Neuronal stem cell (in vitro differentiated cells): ENCODE data around the gene ZNF320.

ENCODE experiments used
- DNase-seq: peaks from one replicate; pipeline ENCODE4 v3.0.0-alpha.2; 2013; ENCODE audit warnings: low spot score
- H2AFZ ChIP-seq: one replicate; pipeline ENCODE4 v1.6.1; 2013; ENCODE audit warnings: mild to moderate bottlenecking, low read length, inconsistent platforms
- H2AK5ac ChIP-seq: 2 replicates; pipeline ENCODE4 v1.6.1; 2013; ENCODE audit warnings: low read depth, mild to moderate bottlenecking, inconsistent platforms, low read length, moderate library complexity, mixed read lengths
- H2BK120ac ChIP-seq: 2 replicates; pipeline ENCODE4 v1.6.1; 2013; ENCODE audit warnings: low read depth, mild to moderate bottlenecking, inconsistent platforms, low read length, moderate library complexity, mixed read lengths
- H2BK12ac ChIP-seq: one replicate; pipeline ENCODE4 v1.6.1; 2013; ENCODE audit warnings: low read length, inconsistent platforms
- H2BK15ac ChIP-seq: 2 replicates; pipeline ENCODE4 v1.6.1; 2013; ENCODE audit warnings: mild to moderate bottlenecking, low read length, inconsistent platforms, mixed read lengths
- H2BK5ac ChIP-seq: one replicate; pipeline ENCODE4 v1.6.1; 2013; ENCODE audit warnings: inconsistent platforms, mild to moderate bottlenecking, low read length, moderate library complexity
- H3K14ac ChIP-seq: one replicate; pipeline ENCODE4 v1.6.1; 2013; ENCODE audit warnings: low read length, inconsistent platforms
- H3K18ac ChIP-seq: 2 replicates; pipeline ENCODE4 v1.6.1; 2013; ENCODE audit warnings: low read length, inconsistent platforms
- H3K23ac ChIP-seq: 2 replicates; pipeline ENCODE4 v1.6.1; 2013; ENCODE audit warnings: low read depth, mild to moderate bottlenecking, mixed read lengths, low read length, inconsistent platforms; ENCODE audit not compliant: poor library complexity
- H3K27ac ChIP-seq: replicated peaks from 3 replicates; pipeline ENCODE4 v1.5.1; 2013; ENCODE audit warnings: low read length, inconsistent platforms
- H3K27me3 ChIP-seq, 3 experiments: 2 replicates each; pipeline ENCODE4 v1.6.1; 2013; ENCODE audit warnings: low read length in 3 of 3, mild to moderate bottlenecking in 2 of 3, inconsistent platforms in 1 of 3, low read depth in 1 of 3, mixed read lengths in 1 of 3, moderate library complexity in 1 of 3; ENCODE audit not compliant: control insufficient read depth in 3 of 3, insufficient read depth in 3 of 3
- H3K36me3 ChIP-seq, 2 donors: replicated peaks in 1 of 2; 2 replicates each; pipeline ENCODE4 v1.6.1; 2013; ENCODE audit warnings: low read length in 2 of 2; ENCODE audit not compliant: control insufficient read depth in 2 of 2, insufficient read depth in 2 of 2
- H3K4ac ChIP-seq: 2 replicates; pipeline ENCODE4 v1.6.1; 2013; ENCODE audit warnings: inconsistent platforms, mild to moderate bottlenecking, low read length, moderate library complexity
- H3K4me1 ChIP-seq, 2 donors: 1 replicate in 1 of 2; 2 replicates in 1 of 2; pipeline ENCODE4 v1.6.1; 2013; ENCODE audit warnings: low read length in 2 of 2, low read depth in 1 of 2; ENCODE audit not compliant: control insufficient read depth in 2 of 2, insufficient read depth in 1 of 2
- H3K4me2 ChIP-seq: one replicate; pipeline ENCODE4 v1.6.1; 2013; ENCODE audit warnings: mild to moderate bottlenecking, low read length, inconsistent platforms; ENCODE audit not compliant: insufficient read depth, poor library complexity, severe bottlenecking
- H3K4me3 ChIP-seq, 2 donors: 2 replicates each; pipeline ENCODE4 v1.5.1; 2013; ENCODE audit warnings: low read length in 2 of 2, mild to moderate bottlenecking in 2 of 2, inconsistent platforms in 1 of 2, moderate library complexity in 1 of 2
- H3K79me1 ChIP-seq: one replicate; pipeline ENCODE4 v1.6.1; 2013; ENCODE audit warnings: low read depth, mild to moderate bottlenecking, inconsistent platforms, low read length, moderate library complexity
- H3K9ac ChIP-seq: one replicate; pipeline ENCODE4 v1.6.1; 2013; ENCODE audit warnings: mild to moderate bottlenecking, low read depth, low read length, inconsistent platforms; ENCODE audit not compliant: poor library complexity
- H3K9me3 ChIP-seq, 2 donors: replicated peaks in 1 of 2; 2 replicates each; pipeline versions ENCODE3 to v1.6.1; 2013; ENCODE audit warnings: low read length in 2 of 2, mild to moderate bottlenecking in 2 of 2, inconsistent platforms in 1 of 2, low read depth in 1 of 2, mixed read lengths in 1 of 2, moderate library complexity in 1 of 2; ENCODE audit not compliant: control insufficient read depth in 2 of 2, insufficient read depth in 1 of 2
- H4K8ac ChIP-seq: one replicate; pipeline ENCODE4 v1.6.1; 2013; ENCODE audit warnings: low read depth, mild to moderate bottlenecking, inconsistent platforms, low read length, moderate library complexity
- H4K91ac ChIP-seq: one replicate; pipeline ENCODE4 v1.6.1; 2013; ENCODE audit warnings: low read length, low read depth, mild to moderate bottlenecking, inconsistent platforms; ENCODE audit not compliant: poor library complexity
- WGBS, 2 donors: extraction: QIAGEN DNeasy Blood & Tissue Kit; methylation state at CpG; one replicate each; pipeline ENCODE4 v1.1.7; 2013; ENCODE audit warnings: missing lambda C conversion rate in 2 of 2, mixed read lengths in 1 of 2; ENCODE audit not compliant: insufficient read length in 2 of 2, insufficient replicate concordance in 1 of 2; ENCODE audit errors: extremely low coverage in 2 of 2; 5-methylcytosine and 5-hydroxymethylcytosine counted together

ZNF320 gene

DNA sequence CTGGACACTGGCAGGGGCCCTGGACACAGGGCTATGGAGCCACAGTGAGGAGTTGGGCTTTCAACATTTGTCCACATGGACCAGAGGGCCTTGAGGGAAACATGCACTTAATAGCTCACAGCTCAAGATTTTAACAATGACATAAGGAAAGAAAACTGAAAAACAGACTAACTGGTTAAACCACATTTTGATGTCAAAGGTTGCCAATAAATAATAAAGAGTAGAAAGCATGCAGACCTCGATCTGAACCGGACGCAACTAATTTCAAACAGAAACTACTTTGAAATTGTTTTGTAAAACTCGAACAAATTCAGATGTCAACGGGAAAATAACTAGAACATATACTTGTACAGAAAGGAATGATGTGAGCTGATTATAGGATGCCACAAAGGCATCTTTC lies 41.3 kb upstream of the ZNF320 start:
- DNase-seq = no peak
- Histone ChIP-seq H3K4me1 (peaks cover 0 to 3% of the 10 kb centered on the region in 2 donors), H3K36me3 (peaks cover 2 to 32% of the 10 kb centered on the region in 2 donors), H2AK5ac (no peak overlapping the region), H3K4me2 (no peak overlapping the region), H3K27ac (no peak overlapping the region), H3K9me3 (peaks cover 1 to 40% of the 10 kb centered on the region in 2 donors), H3K4me3 (no peak overlapping the region), H3K14ac (no peak overlapping the region), H2BK12ac (no peak overlapping the region), H3K9ac (no peak overlapping the region), H3K23ac (no peak overlapping the region), H2AFZ (no peak overlapping the region), H3K18ac (no peak overlapping the region), H4K8ac (no peak overlapping the region), H2BK5ac (no peak overlapping the region), H2BK15ac (no peak overlapping the region), H2BK120ac (no peak overlapping the region), H4K91ac (no peak overlapping the region), H3K27me3 (no peaks in the 10 kb centered on the region), H3K4ac (no peak overlapping the region), H3K79me1 (peaks cover 6% of the 10 kb centered on the region)
- no CpG with 5 or more reads among the region's 5 CpGs for WGBS, 2 donors

DNA sequence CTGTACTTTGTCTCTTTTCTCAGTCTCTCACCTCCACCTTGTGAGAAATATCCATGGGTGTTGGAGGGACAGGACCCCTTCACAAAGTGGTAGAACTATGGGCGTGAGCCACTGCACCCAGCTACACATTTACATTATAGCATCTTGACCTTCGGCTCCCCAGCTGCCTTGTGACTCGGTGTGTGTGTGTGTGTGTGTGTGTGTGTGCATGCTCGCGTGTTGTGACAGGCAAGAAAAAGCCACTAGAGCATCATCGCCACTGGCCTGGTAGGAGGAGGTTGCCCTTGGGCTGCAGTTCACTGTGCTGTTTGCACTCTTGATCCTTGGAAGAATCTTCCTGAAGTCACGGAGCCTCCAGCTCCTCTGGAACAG lies 39.5 kb upstream of the ZNF320 start:
- Histone ChIP-seq H2BK5ac (no peak overlapping the region), H3K18ac (no peak overlapping the region), H3K36me3 (peaks cover 2 to 36% of the 10 kb centered on the region in 2 donors), H2AFZ (no peak overlapping the region), H3K9me3 (peaks cover 1 to 45% of the 10 kb centered on the region in 2 donors), H2BK15ac (no peak overlapping the region), H3K4me2 (no peak overlapping the region), H3K4me1 (no peaks in the 10 kb centered on the region), H3K27ac (no peak overlapping the region), H3K9ac (no peak overlapping the region), H3K27me3 (no peaks in the 10 kb centered on the region), H3K23ac (no peak overlapping the region), H3K79me1 (peaks cover 6% of the 10 kb centered on the region), H3K14ac (no peak overlapping the region), H2BK12ac (no peak overlapping the region), H4K91ac (no peak overlapping the region), H3K4ac (no peak overlapping the region), H4K8ac (no peak overlapping the region), H3K4me3 (no peak overlapping the region), H2BK120ac (no peak overlapping the region), H2AK5ac (no peak overlapping the region)
- WGBS, 2 donors = no CpG with 5 or more reads among the region's 7 CpGs
- DNase-seq = no peak

DNA sequence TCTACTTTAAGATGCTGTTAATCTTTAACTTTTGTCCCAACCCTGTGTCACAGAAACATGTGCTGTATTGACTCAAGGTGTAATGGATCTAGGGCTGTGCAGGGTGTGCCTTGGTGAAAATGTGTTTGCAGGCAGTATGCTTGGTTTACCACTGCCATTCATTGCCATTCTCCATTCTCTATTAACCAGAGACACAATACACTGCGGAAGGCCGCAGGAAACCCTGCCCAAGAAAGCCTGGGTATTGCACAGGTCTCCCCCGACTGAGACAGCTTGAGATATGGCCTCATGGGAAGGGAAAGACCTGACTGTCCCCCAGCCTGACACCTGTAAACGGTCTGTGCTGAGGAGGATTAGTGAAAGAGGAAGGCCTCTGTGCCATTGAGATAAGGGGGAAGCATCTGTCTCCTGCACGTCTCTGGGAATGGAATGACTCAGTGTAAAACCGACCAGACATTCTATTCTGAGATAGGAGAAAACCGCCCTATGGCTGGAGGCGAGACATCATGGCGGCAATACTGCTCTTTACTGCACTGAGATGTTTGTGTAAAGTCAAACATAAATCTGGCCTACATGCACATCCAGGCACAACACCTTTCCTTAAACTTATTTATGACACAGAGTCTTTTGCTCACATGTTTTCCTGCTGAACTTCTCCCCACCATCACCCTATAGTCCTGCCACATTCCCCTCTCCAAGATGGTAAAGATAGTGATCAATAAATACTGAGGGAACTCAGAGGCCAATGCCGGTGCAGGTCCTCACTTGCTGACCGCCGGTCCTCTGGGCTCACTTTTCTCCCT lies 38.9 kb upstream of the ZNF320 start:
- WGBS, 2 donors = no CpG with 5 or more reads among the region's 12 CpGs
- DNase-seq = no peak
- Histone ChIP-seq H4K91ac (no peak overlapping the region), H3K4me2 (no peak overlapping the region), H3K27ac (no peak overlapping the region), H3K4me3 (no peak overlapping the region), H3K23ac (no peak overlapping the region), H2AK5ac (no peak overlapping the region), H3K4ac (no peak overlapping the region), H3K9me3 (peaks cover 1 to 45% of the 10 kb centered on the region in 2 donors), H3K9ac (no peak overlapping the region), H4K8ac (no peak overlapping the region), H2BK15ac (no peak overlapping the region), H3K4me1 (no peaks in the 10 kb centered on the region), H3K14ac (no peak overlapping the region), H3K18ac (no peak overlapping the region), H3K27me3 (no peaks in the 10 kb centered on the region), H3K79me1 (peaks cover 6% of the 10 kb centered on the region), H2BK120ac (no peak overlapping the region), H2BK5ac (no peak overlapping the region), H2AFZ (no peak overlapping the region), H2BK12ac (no peak overlapping the region), H3K36me3 (peaks cover 2 to 36% of the 10 kb centered on the region in 2 donors)

DNA sequence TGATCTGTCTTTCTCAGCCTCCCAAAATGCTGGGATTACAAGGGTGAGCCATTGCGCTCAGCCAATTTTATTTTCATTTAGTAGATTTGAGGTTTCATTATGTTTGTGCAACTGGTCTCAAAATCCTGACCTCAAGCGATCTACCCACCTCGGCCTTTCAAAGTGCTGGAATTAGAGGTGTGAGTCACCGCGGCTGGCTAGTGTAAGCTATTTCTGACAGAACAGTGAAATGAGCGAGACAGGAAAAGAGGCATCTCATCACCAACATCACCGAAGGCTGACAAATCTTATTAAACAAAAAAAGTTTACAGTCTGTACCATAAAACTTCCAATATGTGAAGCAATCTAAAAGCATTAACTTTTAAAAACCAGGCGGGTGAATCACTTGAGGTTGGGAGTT lies 38.0 kb upstream of the ZNF320 start:
- H2BK120ac ChIP-seq = no peak overlapping the region
- no peak for DNase-seq
- no CpG with 5 or more reads among the region's 8 CpGs for WGBS, 2 donors
- H3K9me3 ChIP-seq = peaks cover 1 to 45% of the 10 kb centered on the region in 2 donors
- H3K14ac ChIP-seq = no peak overlapping the region
- H2BK12ac ChIP-seq = no peak overlapping the region
- no peak overlapping the region for H3K4ac ChIP-seq
- peaks cover 6% of the 10 kb centered on the region for H3K79me1 ChIP-seq
- no peak overlapping the region for H2AK5ac ChIP-seq
- H3K9ac ChIP-seq = no peak overlapping the region
- no peak overlapping the region for H2BK5ac ChIP-seq
- no peak overlapping the region for H2BK15ac ChIP-seq
- no peak overlapping the region for H3K23ac ChIP-seq
- no peak overlapping the region for H4K91ac ChIP-seq
- H3K27ac ChIP-seq = no peak overlapping the region
- no peaks in the 10 kb centered on the region for H3K27me3 ChIP-seq
- no peaks in the 10 kb centered on the region for H3K4me1 ChIP-seq
- H3K36me3 ChIP-seq = peaks cover 2 to 36% of the 10 kb centered on the region in 2 donors
- no peak overlapping the region for H3K4me2 ChIP-seq
- H4K8ac ChIP-seq = no peak overlapping the region
- no peak overlapping the region for H3K18ac ChIP-seq
- no peak overlapping the region for H3K4me3 ChIP-seq
- no peak overlapping the region for H2AFZ ChIP-seq
